ENCODE data around the gene SLC11A2.

SLC11A2 gene

DNA sequence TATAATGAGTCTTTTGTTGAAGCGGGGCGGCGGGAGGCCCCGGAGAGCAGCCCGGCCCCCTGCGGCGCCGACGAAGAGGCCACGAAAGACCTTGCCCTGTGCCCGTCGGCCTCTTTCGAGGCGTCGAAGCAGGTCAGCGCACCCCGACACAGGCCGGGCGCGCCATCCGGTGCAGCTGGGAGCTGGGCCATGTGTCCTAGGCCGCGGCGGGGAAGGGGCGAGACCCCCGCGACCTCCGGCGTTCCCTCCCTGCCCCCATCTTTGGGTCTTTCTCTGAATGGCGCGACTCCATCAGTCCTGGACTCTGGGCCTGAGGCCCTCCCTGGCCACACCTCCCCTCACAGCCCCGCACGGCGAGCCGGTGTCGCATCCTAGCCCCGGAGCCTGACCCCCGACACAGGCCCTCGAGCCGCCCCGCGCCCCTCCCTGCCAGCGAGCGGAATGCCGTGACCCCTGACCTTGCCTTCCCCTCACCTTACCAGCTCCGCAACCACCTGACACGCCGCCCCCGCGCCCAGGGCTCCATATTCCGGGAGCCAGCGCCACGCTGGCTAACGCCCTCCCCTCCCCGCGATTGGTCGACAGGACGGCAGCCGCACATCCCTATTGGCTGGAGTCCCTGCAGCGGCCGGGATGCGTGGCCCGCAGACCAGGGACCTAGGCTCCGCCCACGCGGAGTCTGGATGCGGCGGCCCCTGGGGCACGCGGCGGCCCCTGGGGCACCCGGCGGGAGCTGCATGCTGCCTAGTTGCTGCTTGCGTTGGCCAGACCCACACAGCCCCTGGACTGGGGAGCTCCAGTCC lies at the start of gene SLC11A2:
Gene SLC11A2, minus strand, starts transcription at position 549 of the 803 bp plus-strand sequence. CDS start 15,656 bp downstream, outside the sequence.
- peaks cover 0 to 5% of the 10 kb centered on the region in 2 donors for H3K27me3 ChIP-seq (ENCODE audit: control insufficient read depth in 1 of 2, insufficient read depth in 2 of 2, low read length in 2 of 2)
- H3K36me3 ChIP-seq (ENCODE audit: insufficient read depth, low read length), result no peaks in the 10 kb centered on the region
- peak within 1 kb of the TSS; percentile 81 for H3K27ac ChIP-seq (ENCODE audit: low read depth, low read length)
- peak within 1 kb of the TSS; percentile 67 for H3K9ac ChIP-seq (ENCODE audit: low read length)
- no peaks in the 10 kb centered on the region for H3K9me3 ChIP-seq (ENCODE audit: low read length)
- peaks cover 7% of the 10 kb centered on the region for H3K4me1 ChIP-seq (ENCODE audit: insufficient read depth, low read length)
- peak within 1 kb of the TSS; percentile 77 to 93 for H3K4me3 ChIP-seq (ENCODE audit: low read depth in 1 of 2, low read length in 2 of 2)

DNA sequence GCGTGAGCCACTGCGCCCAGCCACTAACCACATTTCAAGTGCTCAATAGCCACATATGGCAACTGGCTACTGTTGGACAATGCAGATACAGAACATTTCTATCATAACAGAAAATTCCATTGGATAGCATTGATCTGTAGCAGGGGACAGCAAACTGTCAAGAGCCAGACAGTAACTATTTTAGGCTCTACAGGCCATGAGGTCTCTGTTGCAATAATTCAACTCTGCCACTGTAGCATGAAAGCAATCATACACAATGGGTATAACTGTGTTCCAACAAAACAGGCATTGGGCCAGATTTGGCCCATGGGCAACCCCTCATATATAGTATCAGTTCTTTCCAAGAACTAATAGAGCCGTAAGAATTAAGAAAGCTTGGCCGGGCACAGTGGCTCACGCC lies 49.2 kb upstream of the SLC11A2 start:
- Histone ChIP-seq H3K27me3 (ENCODE audit: control insufficient read depth in 1 of 2, insufficient read depth in 2 of 2, low read length in 2 of 2) (no peaks in the 10 kb centered on the region), H3K4me3 (ENCODE audit: low read depth in 1 of 2, low read length in 2 of 2) (no peak overlapping the region), H3K36me3 (ENCODE audit: insufficient read depth, low read length) (peaks cover 28% of the 10 kb centered on the region), H3K9me3 (ENCODE audit: low read length) (no peaks in the 10 kb centered on the region), H3K4me1 (ENCODE audit: insufficient read depth, low read length) (peaks cover 7% of the 10 kb centered on the region), H3K9ac (ENCODE audit: low read length) (no peak overlapping the region), H3K27ac (ENCODE audit: low read depth, low read length) (no peak overlapping the region)

- Histone ChIP-seq H3K9me3 (ENCODE audit: low read length) (no peaks in the 10 kb centered on the region), H3K36me3 (ENCODE audit: insufficient read depth, low read length) (peaks cover 47% of the 10 kb centered on the region), H3K27ac (ENCODE audit: low read depth, low read length) (no peak overlapping the region), H3K9ac (ENCODE audit: low read length) (no peak overlapping the region), H3K4me3 (ENCODE audit: low read depth in 1 of 2, low read length in 2 of 2) (no peak overlapping the region), H3K27me3 (ENCODE audit: control insufficient read depth in 1 of 2, insufficient read depth in 2 of 2, low read length in 2 of 2) (no peaks in the 10 kb centered on the region), H3K4me1 (ENCODE audit: insufficient read depth, low read length) (no peaks in the 10 kb centered on the region)
Observed at GRCh38 chr12:51071663-51072062, 45.5 kb upstream of the SLC11A2 start.

GRCh38 chr12:51070004-51070403 lies 43.8 kb upstream of the SLC11A2 start:
- H3K9ac ChIP-seq (ENCODE audit: low read length), result no peak overlapping the region
- no peak overlapping the region for H3K27ac ChIP-seq (ENCODE audit: low read depth, low read length)
- H3K9me3 ChIP-seq (ENCODE audit: low read length), result no peaks in the 10 kb centered on the region
- H3K4me1 ChIP-seq (ENCODE audit: insufficient read depth, low read length), result no peaks in the 10 kb centered on the region
- no peaks in the 10 kb centered on the region for H3K27me3 ChIP-seq (ENCODE audit: control insufficient read depth in 1 of 2, insufficient read depth in 2 of 2, low read length in 2 of 2)
- peaks cover 58% of the 10 kb centered on the region for H3K36me3 ChIP-seq (ENCODE audit: insufficient read depth, low read length)
- no peak overlapping the region for H3K4me3 ChIP-seq (ENCODE audit: low read depth in 1 of 2, low read length in 2 of 2)

DNA sequence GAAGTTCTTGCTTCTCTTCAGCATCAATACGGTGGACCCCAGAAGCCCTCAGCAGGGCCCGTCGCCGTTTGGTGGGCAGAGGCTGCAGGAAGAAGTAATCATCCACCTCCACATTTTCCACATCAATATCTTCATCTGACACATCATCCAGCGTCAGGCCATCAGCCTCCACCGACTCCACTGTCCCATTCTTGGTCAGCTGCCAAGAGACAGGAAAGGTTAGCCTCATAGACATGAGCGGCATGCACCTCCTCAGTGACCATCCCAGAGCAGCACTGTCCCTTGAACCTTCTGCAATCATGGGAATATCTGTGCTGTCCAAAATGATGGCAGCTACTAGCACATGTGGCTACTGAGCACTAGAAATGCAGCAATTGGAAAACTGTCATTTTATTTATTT lies 41.6 kb upstream of the SLC11A2 start:
- Histone ChIP-seq H3K4me3 (ENCODE audit: low read depth in 1 of 2, low read length in 2 of 2) (no peak overlapping the region), H3K9ac (ENCODE audit: low read length) (no peak overlapping the region), H3K4me1 (ENCODE audit: insufficient read depth, low read length) (no peaks in the 10 kb centered on the region), H3K27ac (ENCODE audit: low read depth, low read length) (no peak overlapping the region), H3K27me3 (ENCODE audit: control insufficient read depth in 1 of 2, insufficient read depth in 2 of 2, low read length in 2 of 2) (no peaks in the 10 kb centered on the region), H3K9me3 (ENCODE audit: low read length) (no peaks in the 10 kb centered on the region), H3K36me3 (ENCODE audit: insufficient read depth, low read length) (peaks cover 70% of the 10 kb centered on the region)

GRCh38 chr12:51067229-51067628 lies 41.0 kb upstream of the SLC11A2 start:
- H3K27ac ChIP-seq (ENCODE audit: low read depth, low read length), result no peak overlapping the region
- H3K9me3 ChIP-seq (ENCODE audit: low read length), result no peaks in the 10 kb centered on the region
- peaks cover 71% of the 10 kb centered on the region for H3K36me3 ChIP-seq (ENCODE audit: insufficient read depth, low read length)
- H3K9ac ChIP-seq (ENCODE audit: low read length), result no peak overlapping the region
- H3K27me3 ChIP-seq (ENCODE audit: control insufficient read depth in 1 of 2, insufficient read depth in 2 of 2, low read length in 2 of 2), result no peaks in the 10 kb centered on the region
- no peak overlapping the region for H3K4me3 ChIP-seq (ENCODE audit: low read depth in 1 of 2, low read length in 2 of 2)
- no peaks in the 10 kb centered on the region for H3K4me1 ChIP-seq (ENCODE audit: insufficient read depth, low read length)

DNA sequence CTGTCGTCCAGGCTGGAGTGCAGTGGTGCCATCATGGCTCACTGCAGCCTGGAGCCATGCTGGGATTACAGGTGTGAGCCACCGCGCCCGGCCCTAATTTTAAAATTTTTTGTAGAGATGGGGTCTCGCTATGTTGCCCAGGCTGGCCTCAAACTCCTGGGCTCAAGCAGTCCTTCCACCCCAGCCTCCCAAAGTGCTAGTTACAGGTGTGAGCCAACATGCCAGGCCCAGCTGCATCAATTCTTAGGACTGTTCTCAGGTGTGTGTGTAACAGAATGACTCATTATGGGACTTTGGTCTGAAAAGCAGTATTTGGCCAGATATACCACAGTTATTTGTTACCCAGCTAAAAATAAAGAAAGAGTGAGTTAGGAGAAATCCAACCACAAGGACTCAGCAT lies 39.3 kb upstream of the SLC11A2 start:
- Histone ChIP-seq H3K9ac (ENCODE audit: low read length) (no peak overlapping the region), H3K36me3 (ENCODE audit: insufficient read depth, low read length) (peaks cover 70% of the 10 kb centered on the region), H3K27ac (ENCODE audit: low read depth, low read length) (no peak overlapping the region), H3K9me3 (ENCODE audit: low read length) (no peaks in the 10 kb centered on the region), H3K27me3 (ENCODE audit: control insufficient read depth in 1 of 2, insufficient read depth in 2 of 2, low read length in 2 of 2) (no peaks in the 10 kb centered on the region), H3K4me3 (ENCODE audit: low read depth in 1 of 2, low read length in 2 of 2) (no peak overlapping the region), H3K4me1 (ENCODE audit: insufficient read depth, low read length) (no peaks in the 10 kb centered on the region)

GRCh38 chr12:51062631-51063397 lies 36.6 kb upstream of the SLC11A2 start:
- no peaks in the 10 kb centered on the region for H3K4me1 ChIP-seq (ENCODE audit: insufficient read depth, low read length)
- H3K4me3 ChIP-seq (ENCODE audit: low read depth in 1 of 2, low read length in 2 of 2), result no peak overlapping the region
- H3K9ac ChIP-seq (ENCODE audit: low read length), result no peak overlapping the region
- no peaks in the 10 kb centered on the region for H3K27me3 ChIP-seq (ENCODE audit: control insufficient read depth in 1 of 2, insufficient read depth in 2 of 2, low read length in 2 of 2)
- no peak overlapping the region for H3K27ac ChIP-seq (ENCODE audit: low read depth, low read length)
- no peaks in the 10 kb centered on the region for H3K9me3 ChIP-seq (ENCODE audit: low read length)
- peaks cover 86% of the 10 kb centered on the region for H3K36me3 ChIP-seq (ENCODE audit: insufficient read depth, low read length)

DNA sequence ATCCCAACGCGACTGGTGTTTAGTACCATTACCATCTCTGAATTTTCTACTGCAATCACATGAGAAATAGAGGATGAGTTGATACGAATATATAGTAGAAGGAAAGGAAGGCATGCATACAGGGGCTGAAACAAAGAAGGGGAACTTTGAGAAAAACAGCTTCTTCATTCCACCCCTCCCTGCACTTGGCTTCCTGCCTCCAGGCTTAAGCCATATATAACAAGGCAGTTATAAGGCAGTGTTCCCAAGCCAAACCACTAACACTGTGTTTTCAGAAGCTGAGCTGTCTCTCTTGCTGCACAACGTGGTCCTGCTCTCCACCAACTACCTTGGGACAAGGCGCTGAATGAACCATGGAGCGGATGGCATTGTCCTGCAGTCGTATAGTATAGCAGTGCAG lies 32.9 kb upstream of the SLC11A2 start:
- Histone ChIP-seq H3K27ac (ENCODE audit: low read depth, low read length) (no peak overlapping the region), H3K9ac (ENCODE audit: low read length) (no peak overlapping the region), H3K4me1 (ENCODE audit: insufficient read depth, low read length) (no peaks in the 10 kb centered on the region), H3K27me3 (ENCODE audit: control insufficient read depth in 1 of 2, insufficient read depth in 2 of 2, low read length in 2 of 2) (no peaks in the 10 kb centered on the region), H3K36me3 (ENCODE audit: insufficient read depth, low read length) (peaks cover 83% of the 10 kb centered on the region), H3K4me3 (ENCODE audit: low read depth in 1 of 2, low read length in 2 of 2) (no peak overlapping the region), H3K9me3 (ENCODE audit: low read length) (no peaks in the 10 kb centered on the region)

DNA sequence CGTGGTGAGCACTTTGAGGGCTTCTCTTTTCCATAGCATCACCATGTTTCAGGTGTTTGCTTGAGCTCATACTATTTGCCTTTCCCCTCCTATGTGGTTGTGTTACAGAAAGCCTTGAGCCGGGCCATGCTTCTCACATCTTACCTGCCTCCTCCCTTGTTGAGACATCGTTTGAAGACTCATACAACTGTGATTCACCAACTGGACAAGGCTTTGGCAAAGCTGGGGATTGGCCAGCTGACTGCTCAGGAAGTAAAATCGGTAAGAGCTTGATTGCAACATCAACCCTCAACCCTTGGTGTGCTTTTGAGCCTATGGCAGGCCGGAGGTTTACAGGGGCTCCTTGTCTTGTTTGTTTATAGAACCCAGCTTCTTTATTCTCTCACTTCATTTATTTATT lies 30.1 kb upstream of the SLC11A2 start:
- Histone ChIP-seq H3K9me3 (ENCODE audit: low read length) (no peaks in the 10 kb centered on the region), H3K4me3 (ENCODE audit: low read depth in 1 of 2, low read length in 2 of 2) (no peak overlapping the region), H3K9ac (ENCODE audit: low read length) (no peak overlapping the region), H3K27ac (ENCODE audit: low read depth, low read length) (no peak overlapping the region), H3K27me3 (ENCODE audit: control insufficient read depth in 1 of 2, insufficient read depth in 2 of 2, low read length in 2 of 2) (no peaks in the 10 kb centered on the region), H3K36me3 (ENCODE audit: insufficient read depth, low read length) (peaks cover 69% of the 10 kb centered on the region), H3K4me1 (ENCODE audit: insufficient read depth, low read length) (no peaks in the 10 kb centered on the region)

GRCh38 chr12:51055060-51055459 lies 28.9 kb upstream of the SLC11A2 start:
- Histone ChIP-seq H3K4me3 (ENCODE audit: low read depth in 1 of 2, low read length in 2 of 2) (no peak overlapping the region), H3K9me3 (ENCODE audit: low read length) (no peaks in the 10 kb centered on the region), H3K36me3 (ENCODE audit: insufficient read depth, low read length) (peaks cover 63% of the 10 kb centered on the region), H3K27ac (ENCODE audit: low read depth, low read length) (no peak overlapping the region), H3K4me1 (ENCODE audit: insufficient read depth, low read length) (no peaks in the 10 kb centered on the region), H3K27me3 (ENCODE audit: control insufficient read depth in 1 of 2, insufficient read depth in 2 of 2, low read length in 2 of 2) (no peaks in the 10 kb centered on the region), H3K9ac (ENCODE audit: low read length) (no peak overlapping the region)

Measured in muscle layer of colon (tissue), 2 donors.